Upper lobe of left lung (tissue), 4 donors: ENCODE data around the gene PPP1R14B.

ENCODE experiments used
- EP300 ChIP-seq, 4 donors: sonication (generic); formaldehyde crosslinking; IDR thresholded peaks; one replicate each; pipeline ENCODE4 v1.5.1; 2017; ENCODE audit warnings: antibody characterized with exemption in 4 of 4, control low read depth in 2 of 4
- TF ChIP-seq, protein P1 (sequence below), 6 experiments: fragments of 450-650 bp in 4 of 6; fragments of 200-600 bp in 2 of 6; sonication (generic) in 2 of 6; IDR thresholded peaks; one replicate each; pipeline ENCODE4 v1.5.1; 2016 to 2019; ENCODE audit warnings: antibody characterized with exemption in 6 of 6

DNA sequence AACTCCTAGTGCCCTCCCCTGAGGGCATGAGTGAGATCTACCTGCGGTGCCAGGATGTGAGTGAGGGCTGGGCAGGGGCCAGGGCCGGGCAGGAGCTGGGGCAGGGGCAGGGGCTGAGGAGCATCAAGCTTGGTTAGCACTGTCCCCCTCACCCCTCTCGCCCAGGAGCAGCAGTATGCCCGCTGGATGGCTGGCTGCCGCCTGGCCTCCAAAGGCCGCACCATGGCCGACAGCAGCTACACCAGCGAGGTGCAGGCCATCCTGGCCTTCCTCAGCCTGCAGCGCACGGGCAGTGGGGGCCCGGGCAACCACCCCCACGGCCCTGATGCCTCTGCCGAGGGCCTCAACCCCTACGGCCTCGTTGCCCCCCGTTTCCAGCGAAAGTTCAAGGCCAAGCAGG lies 26.5 kb downstream of the PPP1R14B start:
- TF ChIP-seq, protein P1, sequence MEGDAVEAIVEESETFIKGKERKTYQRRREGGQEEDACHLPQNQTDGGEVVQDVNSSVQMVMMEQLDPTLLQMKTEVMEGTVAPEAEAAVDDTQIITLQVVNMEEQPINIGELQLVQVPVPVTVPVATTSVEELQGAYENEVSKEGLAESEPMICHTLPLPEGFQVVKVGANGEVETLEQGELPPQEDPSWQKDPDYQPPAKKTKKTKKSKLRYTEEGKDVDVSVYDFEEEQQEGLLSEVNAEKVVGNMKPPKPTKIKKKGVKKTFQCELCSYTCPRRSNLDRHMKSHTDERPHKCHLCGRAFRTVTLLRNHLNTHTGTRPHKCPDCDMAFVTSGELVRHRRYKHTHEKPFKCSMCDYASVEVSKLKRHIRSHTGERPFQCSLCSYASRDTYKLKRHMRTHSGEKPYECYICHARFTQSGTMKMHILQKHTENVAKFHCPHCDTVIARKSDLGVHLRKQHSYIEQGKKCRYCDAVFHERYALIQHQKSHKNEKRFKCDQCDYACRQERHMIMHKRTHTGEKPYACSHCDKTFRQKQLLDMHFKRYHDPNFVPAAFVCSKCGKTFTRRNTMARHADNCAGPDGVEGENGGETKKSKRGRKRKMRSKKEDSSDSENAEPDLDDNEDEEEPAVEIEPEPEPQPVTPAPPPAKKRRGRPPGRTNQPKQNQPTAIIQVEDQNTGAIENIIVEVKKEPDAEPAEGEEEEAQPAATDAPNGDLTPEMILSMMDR (IDR thresholded peaks at IDR 0.05): no peak
- no peak for TF ChIP-seq EP300 (IDR thresholded peaks at IDR 0.05)
